Measurements from ENCODE around the gene RAD51. TPM values are rescaled to one million over a fixed set of nuclear protein-coding genes. Genes with fewer than 3 reads are reported as not detected.
A peak's percentile ranks its signal among the peaks of the same experiment; 100 is the strongest.

RAD51 gene
- 0.77 and 1.3 TPM in 2 replicates for total RNA-seq
- polyA plus RNA-seq = 5.0 and 10.3 TPM in 2 replicates
- 5.7 and 13.7 TPM in 2 replicates for polyA plus RNA-seq (2012)
- polyA minus RNA-seq (ENCODE audit: low replicate concordance) = 6.4 and 45.6 TPM in 2 replicates

DNA sequence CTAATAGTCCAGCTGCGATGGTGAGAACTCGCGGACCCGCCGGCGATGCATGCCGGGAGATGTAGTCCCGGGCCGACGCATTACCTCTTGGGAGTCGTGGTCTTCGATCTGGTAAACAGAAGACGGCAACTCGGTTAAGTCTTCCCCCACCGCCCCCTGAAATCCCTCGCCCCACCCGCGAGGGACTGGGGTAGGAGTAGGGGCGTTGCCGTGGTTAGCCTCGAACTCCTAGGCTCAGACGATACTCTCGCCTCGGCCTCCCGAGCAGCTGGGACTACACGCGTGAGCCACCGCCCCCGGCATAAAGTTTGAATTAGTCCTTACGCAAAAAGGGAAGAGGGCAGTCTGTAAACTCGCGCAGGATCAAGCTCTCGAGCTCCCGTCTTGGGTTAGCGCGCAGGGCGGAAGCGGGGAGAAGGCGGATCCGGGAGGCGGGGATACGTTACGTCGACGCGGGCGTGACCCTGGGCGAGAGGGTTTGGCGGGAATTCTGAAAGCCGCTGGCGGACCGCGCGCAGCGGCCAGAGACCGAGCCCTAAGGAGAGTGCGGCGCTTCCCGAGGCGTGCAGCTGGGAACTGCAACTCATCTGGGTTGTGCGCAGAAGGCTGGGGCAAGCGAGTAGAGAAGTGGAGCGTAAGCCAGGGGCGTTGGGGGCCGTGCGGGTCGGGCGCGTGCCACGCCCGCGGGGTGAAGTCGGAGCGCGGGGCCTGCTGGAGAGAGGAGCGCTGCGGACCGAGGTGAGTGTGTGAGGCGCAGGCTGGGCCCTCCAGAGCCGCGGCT is at the start of gene RAD51:
Gene RAD51 (plus strand): TSS at position 487 of the 781 bp plus-strand sequence. CDS start 3,585 bp downstream, outside the sequence.
- Histone ChIP-seq H3K4me3 (replicated peaks in 1 of 4; ENCODE audit: control extremely low read depth in 1 of 4, insufficient read depth in 1 of 4, low read depth in 3 of 4, low read length in 4 of 4) (peak within 1 kb of the TSS; percentile 58 to 99 (median 66)), H3K9ac (ENCODE audit: insufficient read depth, low read length) (peak within 1 kb of the TSS; percentile 96), H2AFZ (ENCODE audit: low read length) (peak within 1 kb of the TSS; percentile 96), H3K4me2 (ENCODE audit: extremely low read depth, insufficient read depth, low read length) (peak within 1 kb of the TSS; percentile 76), H3K36me3 (ENCODE audit: control insufficient read depth, insufficient read depth, low read length) (no peaks in the 10 kb centered on the region), H3K4me1 (ENCODE audit: control insufficient read depth, extremely low read depth, insufficient read depth, low read length) (peaks cover 3% of the 10 kb centered on the region), H3K79me2 (ENCODE audit: control insufficient read depth, insufficient read depth, low read length) (peaks cover 13% of the 10 kb centered on the region), H3K9me3 (ENCODE audit: control insufficient read depth, insufficient read depth, low read depth, low read length) (no peaks in the 10 kb centered on the region), H4K20me1 (ENCODE audit: control insufficient read depth, extremely low read depth, insufficient read depth, low read length) (no peaks in the 10 kb centered on the region), H3K27ac (ENCODE audit: insufficient read depth, low read length) (peak within 1 kb of the TSS; percentile 98), H3K27me3 (ENCODE audit: control insufficient read depth, insufficient read depth, low read length) (no peaks in the 10 kb centered on the region)
- no peak for TF ChIP-seq EZH2 (IDR thresholded peaks at IDR 0.05; ENCODE audit: low read length, missing control alignments)
- TF ChIP-seq, protein P1, sequence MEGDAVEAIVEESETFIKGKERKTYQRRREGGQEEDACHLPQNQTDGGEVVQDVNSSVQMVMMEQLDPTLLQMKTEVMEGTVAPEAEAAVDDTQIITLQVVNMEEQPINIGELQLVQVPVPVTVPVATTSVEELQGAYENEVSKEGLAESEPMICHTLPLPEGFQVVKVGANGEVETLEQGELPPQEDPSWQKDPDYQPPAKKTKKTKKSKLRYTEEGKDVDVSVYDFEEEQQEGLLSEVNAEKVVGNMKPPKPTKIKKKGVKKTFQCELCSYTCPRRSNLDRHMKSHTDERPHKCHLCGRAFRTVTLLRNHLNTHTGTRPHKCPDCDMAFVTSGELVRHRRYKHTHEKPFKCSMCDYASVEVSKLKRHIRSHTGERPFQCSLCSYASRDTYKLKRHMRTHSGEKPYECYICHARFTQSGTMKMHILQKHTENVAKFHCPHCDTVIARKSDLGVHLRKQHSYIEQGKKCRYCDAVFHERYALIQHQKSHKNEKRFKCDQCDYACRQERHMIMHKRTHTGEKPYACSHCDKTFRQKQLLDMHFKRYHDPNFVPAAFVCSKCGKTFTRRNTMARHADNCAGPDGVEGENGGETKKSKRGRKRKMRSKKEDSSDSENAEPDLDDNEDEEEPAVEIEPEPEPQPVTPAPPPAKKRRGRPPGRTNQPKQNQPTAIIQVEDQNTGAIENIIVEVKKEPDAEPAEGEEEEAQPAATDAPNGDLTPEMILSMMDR (conservative IDR thresholded peaks at IDR 0.05 in 1 of 2, IDR thresholded peaks at IDR 0.05 in 1 of 2; ENCODE audit: low read depth in 1 of 2, low read length in 2 of 2) = no peak
- peak; percentile 92 to 94 for DNase-seq (ENCODE audit: low read depth in 2 of 2)

DNA sequence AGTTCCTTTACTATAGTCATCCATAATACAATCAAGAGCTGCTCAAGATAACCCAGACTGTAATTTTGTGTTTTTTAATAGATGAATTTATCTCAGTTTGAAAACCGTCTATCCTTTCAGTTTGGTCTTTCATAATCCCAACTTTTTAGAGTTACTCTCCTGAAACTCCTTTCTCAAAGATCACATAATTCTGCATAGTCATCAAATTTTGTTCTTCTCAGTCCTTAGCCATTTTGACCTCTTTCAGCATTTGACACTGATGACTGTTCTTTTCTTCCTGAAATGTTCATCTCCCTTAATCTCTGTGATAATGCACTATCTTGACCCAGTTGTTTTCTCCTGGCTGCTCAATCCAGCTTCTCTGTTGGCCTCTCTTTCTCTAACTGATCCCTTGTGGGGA is 47.5 kb upstream of the RAD51 start:
- Histone ChIP-seq H3K4me2 (ENCODE audit: extremely low read depth, insufficient read depth, low read length) (no peak overlapping the region), H3K9me3 (ENCODE audit: control insufficient read depth, insufficient read depth, low read depth, low read length) (no peaks in the 10 kb centered on the region), H3K4me3 (replicated peaks in 1 of 4; ENCODE audit: control extremely low read depth in 1 of 4, insufficient read depth in 1 of 4, low read depth in 3 of 4, low read length in 4 of 4) (no peak overlapping the region), H3K27me3 (ENCODE audit: control insufficient read depth, insufficient read depth, low read length) (no peaks in the 10 kb centered on the region), H3K79me2 (ENCODE audit: control insufficient read depth, insufficient read depth, low read length) (no peaks in the 10 kb centered on the region), H3K9ac (ENCODE audit: insufficient read depth, low read length) (no peak overlapping the region), H2AFZ (ENCODE audit: low read length) (no peak overlapping the region), H3K27ac (ENCODE audit: insufficient read depth, low read length) (no peak overlapping the region), H3K4me1 (ENCODE audit: control insufficient read depth, extremely low read depth, insufficient read depth, low read length) (no peaks in the 10 kb centered on the region), H3K36me3 (ENCODE audit: control insufficient read depth, insufficient read depth, low read length) (peaks cover 1% of the 10 kb centered on the region), H4K20me1 (ENCODE audit: control insufficient read depth, extremely low read depth, insufficient read depth, low read length) (no peaks in the 10 kb centered on the region)
- no peak for DNase-seq (ENCODE audit: low read depth in 2 of 2)
- no peak for TF ChIP-seq EZH2 (IDR thresholded peaks at IDR 0.05; ENCODE audit: low read length, missing control alignments)
- TF ChIP-seq, protein P1 (conservative IDR thresholded peaks at IDR 0.05 in 1 of 2, IDR thresholded peaks at IDR 0.05 in 1 of 2; ENCODE audit: low read depth in 1 of 2, low read length in 2 of 2) = no peak

DNA sequence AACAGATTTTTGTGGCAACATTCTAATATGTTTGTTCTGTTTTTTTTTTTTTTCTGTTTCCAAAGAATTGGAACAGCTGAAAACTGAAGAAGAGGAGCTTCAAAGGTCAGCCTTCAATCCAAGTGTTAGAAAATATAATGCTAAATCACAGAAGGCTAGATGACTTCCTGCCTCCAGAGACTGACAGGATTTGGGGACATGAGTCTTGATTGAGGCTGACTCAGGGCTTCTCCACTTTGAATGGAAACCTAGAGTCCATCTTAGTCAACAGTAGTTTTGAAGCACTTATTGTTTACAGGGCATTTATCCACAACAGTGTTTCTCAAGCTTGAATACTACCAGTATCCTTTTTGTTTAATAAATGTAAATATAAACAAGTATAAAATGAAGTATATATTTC is 44.5 kb upstream of the RAD51 start:
- Histone ChIP-seq H3K36me3 (ENCODE audit: control insufficient read depth, insufficient read depth, low read length) (peaks cover 1% of the 10 kb centered on the region), H3K4me2 (ENCODE audit: extremely low read depth, insufficient read depth, low read length) (no peak overlapping the region), H4K20me1 (ENCODE audit: control insufficient read depth, extremely low read depth, insufficient read depth, low read length) (no peaks in the 10 kb centered on the region), H3K27ac (ENCODE audit: insufficient read depth, low read length) (no peak overlapping the region), H3K4me3 (replicated peaks in 1 of 4; ENCODE audit: control extremely low read depth in 1 of 4, insufficient read depth in 1 of 4, low read depth in 3 of 4, low read length in 4 of 4) (no peak overlapping the region), H3K9me3 (ENCODE audit: control insufficient read depth, insufficient read depth, low read depth, low read length) (no peaks in the 10 kb centered on the region), H2AFZ (ENCODE audit: low read length) (no peak overlapping the region), H3K9ac (ENCODE audit: insufficient read depth, low read length) (no peak overlapping the region), H3K79me2 (ENCODE audit: control insufficient read depth, insufficient read depth, low read length) (no peaks in the 10 kb centered on the region), H3K27me3 (ENCODE audit: control insufficient read depth, insufficient read depth, low read length) (no peaks in the 10 kb centered on the region), H3K4me1 (ENCODE audit: control insufficient read depth, extremely low read depth, insufficient read depth, low read length) (no peaks in the 10 kb centered on the region)
- no peak for TF ChIP-seq EZH2 (IDR thresholded peaks at IDR 0.05; ENCODE audit: low read length, missing control alignments)
- TF ChIP-seq, protein P1 (conservative IDR thresholded peaks at IDR 0.05 in 1 of 2, IDR thresholded peaks at IDR 0.05 in 1 of 2; ENCODE audit: low read depth in 1 of 2, low read length in 2 of 2) = no peak
- no peak for DNase-seq (ENCODE audit: low read depth in 2 of 2)
